ENCODE data around the gene LAMC1. TPM values are rescaled to one million over a fixed set of nuclear protein-coding genes. Genes with fewer than 3 reads are reported as not detected.

Gene LAMC1
- total RNA-seq, 2 donors from 2014 or later: 0.24 to 0.51 TPM

GRCh38 chr1:183125279-183125999 lies 102.2 kb downstream of the LAMC1 start:
- Mint-ChIP-seq H3K9me3 (no peaks in the 10 kb centered on the region), H3K4me1 (ENCODE audit: low read depth) (no peaks in the 10 kb centered on the region), H3K36me3 (ENCODE audit: insufficient read depth in 2 of 2) (no peaks in the 10 kb centered on the region), H3K27ac (no peak overlapping the region), H3K4me3 (no peak overlapping the region), H3K27me3 (ENCODE audit: low read depth) (no peaks in the 10 kb centered on the region)
- DNase-seq (no peak), ATAC-seq (replicated peaks in 1 of 2) (no peak)

GRCh38 chr1:183126000-183126366 lies 102.8 kb downstream of the LAMC1 start:
- H3K4me3 Mint-ChIP-seq: no peak overlapping the region

GRCh38 chr1:183126528-183126927 lies 103.3 kb downstream of the LAMC1 start:
- Mint-ChIP-seq H3K4me3 (no peak overlapping the region), H3K9me3 (no peaks in the 10 kb centered on the region), H3K36me3 (ENCODE audit: insufficient read depth in 2 of 2) (no peaks in the 10 kb centered on the region), H3K27me3 (ENCODE audit: low read depth) (no peaks in the 10 kb centered on the region), H3K4me1 (ENCODE audit: low read depth) (no peaks in the 10 kb centered on the region), H3K27ac (no peak overlapping the region)
- ATAC-seq (replicated peaks in 1 of 2): no peak
- DNase-seq: no peak

More at GRCh38 chr1:183126000-183126366, 102.8 kb downstream of the LAMC1 start:
- no peaks in the 10 kb centered on the region for H3K9me3 Mint-ChIP-seq
- no peaks in the 10 kb centered on the region for H3K36me3 Mint-ChIP-seq (ENCODE audit: insufficient read depth in 2 of 2)
- no peak for DNase-seq
- H3K27ac Mint-ChIP-seq: no peak overlapping the region
- H3K27me3 Mint-ChIP-seq (ENCODE audit: low read depth): no peaks in the 10 kb centered on the region
- no peak for ATAC-seq (replicated peaks in 1 of 2)
- no peaks in the 10 kb centered on the region for H3K4me1 Mint-ChIP-seq (ENCODE audit: low read depth)

- Mint-ChIP-seq H3K4me3 (no peak overlapping the region), H3K27ac (no peak overlapping the region), H3K9me3 (no peaks in the 10 kb centered on the region), H3K27me3 (ENCODE audit: low read depth) (no peaks in the 10 kb centered on the region), H3K36me3 (ENCODE audit: insufficient read depth in 2 of 2) (peaks cover 0 to 2% of the 10 kb centered on the region in 2 donors), H3K4me1 (ENCODE audit: low read depth) (no peaks in the 10 kb centered on the region)
- no peak for DNase-seq
- ATAC-seq (replicated peaks in 1 of 2): no peak
Measured at GRCh38 chr1:183129921-183130690, 106.9 kb downstream of the LAMC1 start.

- H3K27ac Mint-ChIP-seq: no peak overlapping the region
- ATAC-seq (replicated peaks in 1 of 2) (no peak), DNase-seq (no peak)
- no peaks in the 10 kb centered on the region for H3K4me1 Mint-ChIP-seq (ENCODE audit: low read depth)
- no peak overlapping the region for H3K4me3 Mint-ChIP-seq
- peaks cover 0 to 2% of the 10 kb centered on the region in 2 donors for H3K36me3 Mint-ChIP-seq (ENCODE audit: insufficient read depth in 2 of 2)
- H3K9me3 Mint-ChIP-seq: no peaks in the 10 kb centered on the region
- H3K27me3 Mint-ChIP-seq (ENCODE audit: low read depth): no peaks in the 10 kb centered on the region
Measured at GRCh38 chr1:183131166-183131565, 107.9 kb downstream of the LAMC1 start.

- Mint-ChIP-seq H3K27ac (no peak overlapping the region), H3K4me1 (ENCODE audit: low read depth) (no peaks in the 10 kb centered on the region), H3K27me3 (ENCODE audit: low read depth) (no peaks in the 10 kb centered on the region), H3K4me3 (no peak overlapping the region), H3K9me3 (no peaks in the 10 kb centered on the region), H3K36me3 (ENCODE audit: insufficient read depth in 2 of 2) (peaks cover 0 to 2% of the 10 kb centered on the region in 2 donors)
- ATAC-seq (replicated peaks in 1 of 2) (no peak), DNase-seq (no peak)
Measured at GRCh38 chr1:183135336-183135735, 112.1 kb downstream of the LAMC1 start.

GRCh38 chr1:183137782-183138181 lies 114.6 kb downstream of the LAMC1 start:
- Mint-ChIP-seq H3K27ac (no peak overlapping the region), H3K4me3 (no peak overlapping the region), H3K4me1 (ENCODE audit: low read depth) (no peaks in the 10 kb centered on the region), H3K27me3 (ENCODE audit: low read depth) (no peaks in the 10 kb centered on the region), H3K36me3 (ENCODE audit: insufficient read depth in 2 of 2) (no peaks in the 10 kb centered on the region), H3K9me3 (no peaks in the 10 kb centered on the region)
- no peak for DNase-seq
- no peak for ATAC-seq (replicated peaks in 1 of 2)

GRCh38 chr1:183138301-183138700 lies 115.1 kb downstream of the LAMC1 start:
- no peaks in the 10 kb centered on the region for H3K4me1 Mint-ChIP-seq (ENCODE audit: low read depth)
- no peak overlapping the region for H3K4me3 Mint-ChIP-seq
- H3K27ac Mint-ChIP-seq: no peak overlapping the region
- H3K36me3 Mint-ChIP-seq (ENCODE audit: insufficient read depth in 2 of 2): no peaks in the 10 kb centered on the region
- no peaks in the 10 kb centered on the region for H3K9me3 Mint-ChIP-seq
- ATAC-seq (replicated peaks in 1 of 2): no peak
- no peaks in the 10 kb centered on the region for H3K27me3 Mint-ChIP-seq (ENCODE audit: low read depth)
- DNase-seq: no peak

- peaks cover 2% of the 10 kb centered on the region for H3K27me3 Mint-ChIP-seq (ENCODE audit: low read depth)
- H3K36me3 Mint-ChIP-seq (ENCODE audit: insufficient read depth in 2 of 2): no peaks in the 10 kb centered on the region
- H3K27ac Mint-ChIP-seq: no peak overlapping the region
- ATAC-seq (replicated peaks in 1 of 2) (no peak), DNase-seq (no peak)
- no peaks in the 10 kb centered on the region for H3K4me1 Mint-ChIP-seq (ENCODE audit: low read depth)
- no peak overlapping the region for H3K4me3 Mint-ChIP-seq
- no peaks in the 10 kb centered on the region for H3K9me3 Mint-ChIP-seq
Measured at GRCh38 chr1:183139281-183139942, 116.2 kb downstream of the LAMC1 start.

GRCh38 chr1:183140633-183141032 lies 117.4 kb downstream of the LAMC1 start:
- ATAC-seq (replicated peaks in 1 of 2) (no peak), DNase-seq (no peak)
- Mint-ChIP-seq H3K9me3 (no peaks in the 10 kb centered on the region), H3K27ac (no peak overlapping the region), H3K27me3 (ENCODE audit: low read depth) (peaks cover 6% of the 10 kb centered on the region), H3K36me3 (ENCODE audit: insufficient read depth in 2 of 2) (no peaks in the 10 kb centered on the region), H3K4me3 (no peak overlapping the region), H3K4me1 (ENCODE audit: low read depth) (no peaks in the 10 kb centered on the region)

- ATAC-seq (replicated peaks in 1 of 2) (no peak), DNase-seq (no peak)
- Mint-ChIP-seq H3K9me3 (no peaks in the 10 kb centered on the region), H3K4me1 (ENCODE audit: low read depth) (no peaks in the 10 kb centered on the region), H3K27ac (no peak overlapping the region), H3K27me3 (ENCODE audit: low read depth) (peaks cover 6% of the 10 kb centered on the region), H3K36me3 (ENCODE audit: insufficient read depth in 2 of 2) (no peaks in the 10 kb centered on the region), H3K4me3 (no peak overlapping the region)
Measured at GRCh38 chr1:183142171-183142570, 119.0 kb downstream of the LAMC1 start.

GRCh38 chr1:183143576-183144315 lies 120.5 kb downstream of the LAMC1 start:
- Mint-ChIP-seq H3K9me3 (no peaks in the 10 kb centered on the region), H3K27me3 (ENCODE audit: low read depth) (peaks cover 6% of the 10 kb centered on the region), H3K4me1 (ENCODE audit: low read depth) (no peaks in the 10 kb centered on the region), H3K4me3 (no peak overlapping the region), H3K27ac (no peak overlapping the region), H3K36me3 (ENCODE audit: insufficient read depth in 2 of 2) (no peaks in the 10 kb centered on the region)
- DNase-seq (no peak), ATAC-seq (replicated peaks in 1 of 2) (no peak)

- H3K27ac Mint-ChIP-seq: no peak overlapping the region
- DNase-seq (no peak), ATAC-seq (replicated peaks in 1 of 2) (no peak)
- H3K27me3 Mint-ChIP-seq (ENCODE audit: low read depth): peaks cover 6% of the 10 kb centered on the region
- H3K4me1 Mint-ChIP-seq (ENCODE audit: low read depth): no peaks in the 10 kb centered on the region
- H3K36me3 Mint-ChIP-seq (ENCODE audit: insufficient read depth in 2 of 2): no peaks in the 10 kb centered on the region
- no peaks in the 10 kb centered on the region for H3K9me3 Mint-ChIP-seq
- H3K4me3 Mint-ChIP-seq: no peak overlapping the region
Measured at GRCh38 chr1:183144752-183145151, 121.5 kb downstream of the LAMC1 start.
